ENCODE data around the gene TSPAN13.

DNA sequence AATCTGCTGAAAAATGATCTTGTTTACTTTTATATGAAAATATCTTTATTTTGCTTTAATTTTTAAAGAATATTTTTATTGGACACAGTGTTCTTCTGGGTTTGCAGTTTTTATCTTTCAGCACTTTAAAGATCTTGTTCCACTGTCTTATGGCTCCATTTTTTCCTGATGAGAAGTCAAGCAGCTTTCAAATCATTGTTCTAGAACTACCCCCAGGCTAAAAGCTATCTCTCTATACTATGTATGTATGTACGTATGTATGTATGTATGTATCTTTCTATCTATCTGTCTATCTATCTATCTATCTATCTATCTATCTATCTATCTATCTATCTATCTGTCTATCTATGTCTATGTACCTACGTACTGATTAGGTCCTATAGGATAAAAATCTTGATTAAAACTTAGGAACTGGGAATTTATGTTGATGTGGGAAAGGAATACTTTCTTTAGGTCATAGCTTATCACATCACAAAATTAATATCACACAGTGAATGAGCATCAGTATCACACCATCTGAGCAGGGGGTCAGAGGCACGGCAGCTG, 35.4 kb upstream of the TSPAN13 start:
- TF ChIP-seq, protein P1, sequence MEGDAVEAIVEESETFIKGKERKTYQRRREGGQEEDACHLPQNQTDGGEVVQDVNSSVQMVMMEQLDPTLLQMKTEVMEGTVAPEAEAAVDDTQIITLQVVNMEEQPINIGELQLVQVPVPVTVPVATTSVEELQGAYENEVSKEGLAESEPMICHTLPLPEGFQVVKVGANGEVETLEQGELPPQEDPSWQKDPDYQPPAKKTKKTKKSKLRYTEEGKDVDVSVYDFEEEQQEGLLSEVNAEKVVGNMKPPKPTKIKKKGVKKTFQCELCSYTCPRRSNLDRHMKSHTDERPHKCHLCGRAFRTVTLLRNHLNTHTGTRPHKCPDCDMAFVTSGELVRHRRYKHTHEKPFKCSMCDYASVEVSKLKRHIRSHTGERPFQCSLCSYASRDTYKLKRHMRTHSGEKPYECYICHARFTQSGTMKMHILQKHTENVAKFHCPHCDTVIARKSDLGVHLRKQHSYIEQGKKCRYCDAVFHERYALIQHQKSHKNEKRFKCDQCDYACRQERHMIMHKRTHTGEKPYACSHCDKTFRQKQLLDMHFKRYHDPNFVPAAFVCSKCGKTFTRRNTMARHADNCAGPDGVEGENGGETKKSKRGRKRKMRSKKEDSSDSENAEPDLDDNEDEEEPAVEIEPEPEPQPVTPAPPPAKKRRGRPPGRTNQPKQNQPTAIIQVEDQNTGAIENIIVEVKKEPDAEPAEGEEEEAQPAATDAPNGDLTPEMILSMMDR (IDR thresholded peaks at IDR 0.05; ENCODE audit: borderline replicate concordance, extremely low read depth, low read length, poor library complexity, severe bottlenecking) = no peak
- no peak for TF ChIP-seq EZH2 (IDR thresholded peaks at IDR 0.05; ENCODE audit: borderline replicate concordance, low read depth, low read length, severe bottlenecking)

All from DND-41 (cell line).